Pancreas (tissue), 10 donors: ENCODE results near the gene SRRT. TPM values are rescaled to one million over a fixed set of nuclear protein-coding genes. Genes with fewer than 3 reads are reported as not detected.

Experiments used
- ATAC-seq, 4 donors: fragments of 200-7000 bp; cut with Tn5 transposase; one replicate each; pipeline versions ENCODE4 v1.8.0 to v1.9.1; 2020; ENCODE audit warnings: mild to moderate bottlenecking in 4 of 4, moderate library complexity in 4 of 4
- DNase-seq, 6 donors: peaks; one replicate each; pipeline ENCODE4 v3.0.0-alpha.2; 2020
- FAIRE-seq: peaks from 2 replicates; lab custom pipeline; 2012; peaks lifted over from hg19 to GRCh38; lab: Jason Lieb, UNC
- H3K27ac ChIP-seq, 4 donors: fragments of 200-600 bp; sonication (generic); 1 replicate in 3 of 4; 2 replicates in 1 of 4; pipeline versions ENCODE4 v1.5.0 to v1.8.0; 2020
- H3K27me3 ChIP-seq, 4 donors: fragments of 200-600 bp; one replicate each; pipeline ENCODE4 v1.8.0; 2021
- H3K36me3 ChIP-seq, 3 donors: fragments of 200-600 bp; sonication (generic) in 1 of 3; one replicate each; pipeline versions ENCODE4 v1.5.0 to v1.8.0; 2020 to 2021
- H3K4me1 ChIP-seq, 3 donors: fragments of 200-600 bp; one replicate each; pipeline ENCODE4 v1.8.0; 2021
- H3K4me3 ChIP-seq, 4 donors: fragments of 200-600 bp; sonication (generic) in 2 of 4; one replicate each; pipeline versions ENCODE4 v1.5.0 to v1.8.0; 2020 to 2021
- H3K9me3 ChIP-seq, 4 donors: fragments of 200-600 bp; one replicate each; pipeline ENCODE4 v1.8.0; 2021
- CTCF ChIP-seq, 4 donors: fragments of 200-600 bp; sonication (generic) in 3 of 4; IDR thresholded peaks; one replicate each; pipeline versions ENCODE4 v1.5.0 to v1.8.0; 2021; ENCODE audit warnings: antibody characterized with exemption in 4 of 4
- WGBS, 2 donors: extraction: QIAGEN DNeasy Blood & Tissue Kit; methylation state at CpG; one replicate each; pipeline ENCODE4 v1.1.7; 2013; 5-methylcytosine and 5-hydroxymethylcytosine counted together
- intact Hi-C, 3 donors: fragments of 100-400 bp; cut with DNase I; formaldehyde crosslinking; loops; one replicate each; pipeline versions ENCODE4 v1.11.1 to v1.14.2; 2022
- polyA plus RNA-seq, 2 donors: library from polyadenylated mRNA; stranded (reverse); fragments of 200-250 nt; gene quantifications; one replicate each; pipeline ENCODE4 v1.2.3, GENCODE V29; 2013
- total RNA-seq, 6 donors: library from RNA; stranded (reverse); fragmentation: NEBNext Ultra II Directional in 4 of 6; extraction: Animal tissue kit (Norgen Biotek cat#: 25700) in 4 of 6; gene quantifications; one replicate each; pipeline versions ENCODE4 v1.2.1 to v1.2.4, GENCODE V29; 2021 to 2023
- donor health status: healthy with polysubstance abuse.
- donor health status: DM: no; HTN: no; CAD: no; lungs with moderate emphysema.
- donor health status: DM: no; HTN: no; CAD: no.
- donor health status: control.
- donor health status: control.
- donor health status: Bipolar disorder and iron deficiency.
- donor health status: DM: yes; HTN: yes; CAD: no.
- donor health status: DM: no; HTN: no; CAD: no.
- donor health status: DM: no; HTN: no; CAD: no.
- donor health status: DM: yes; HTN: yes; CAD: no.

The SRRT gene
- total and polyA plus RNA-seq, 8 donors, result 39.2 to 179 (median 60.3) TPM

- peak in 1 of 6 donors; percentile 42 for DNase-seq
- H3K27ac ChIP-seq, result no peak overlapping the region
- H3K27me3 ChIP-seq, result no peaks in the 10 kb centered on the region
- TF ChIP-seq CTCF (IDR thresholded peaks at IDR 0.05), result no peak
- no peak overlapping the region for H3K4me3 ChIP-seq
- H3K9me3 ChIP-seq, result no peaks in the 10 kb centered on the region
- no peak for ATAC-seq
- 85 to 90% methylated on average over 43 to 44 of the region's 44 CpGs for WGBS, 2 donors
- FAIRE-seq, result no peak
- peaks cover 0 to 1% (median 0%) of the 10 kb centered on the region in 3 donors for H3K36me3 ChIP-seq
- peaks cover 5 to 19% (median 10%) of the 10 kb centered on the region in 3 donors for H3K4me1 ChIP-seq
- intact Hi-C loops, result loop anchor here in 2 of 3 donors (5.0 to 10.0 kb wide), 2 partner anchors 170 to 172 kb away; no protein-coding TSS in a partner anchor
These were observed 17.7 kb downstream of the SRRT start for GRCh38 chr7:100892364-100893317.

- no peak for TF ChIP-seq CTCF (IDR thresholded peaks at IDR 0.05)
- WGBS, 2 donors, result 85 to 92% methylated on average over 31 to 32 of the region's 32 CpGs
- ATAC-seq (no peak), FAIRE-seq (no peak), DNase-seq (peak in 2 of 6 donors; percentile 49 to 81)
- H3K27ac ChIP-seq, result no peak overlapping the region
- H3K4me1 ChIP-seq, result peaks cover 5 to 13% (median 7%) of the 10 kb centered on the region in 3 donors
- no peaks in the 10 kb centered on the region for H3K9me3 ChIP-seq
- H3K36me3 ChIP-seq, result no peaks in the 10 kb centered on the region
- no peak overlapping the region for H3K4me3 ChIP-seq
- no peaks in the 10 kb centered on the region for H3K27me3 ChIP-seq
- intact Hi-C loops, result loop anchor here in 2 of 3 donors (5.0 to 10.0 kb wide), 2 partner anchors 169 to 171 kb away; no protein-coding TSS in a partner anchor
These were observed 18.5 kb downstream of the SRRT start for GRCh38 chr7:100893318-100893895.

- Histone ChIP-seq H3K4me1 (peaks cover 0 to 13% (median 5%) of the 10 kb centered on the region in 3 donors), H3K27me3 (no peaks in the 10 kb centered on the region), H3K27ac (no peak overlapping the region), H3K9me3 (no peaks in the 10 kb centered on the region), H3K36me3 (no peaks in the 10 kb centered on the region), H3K4me3 (peak overlapping the region in 2 of 4 donors; percentile 60 to 67)
- intact Hi-C loops, result loop anchor here in 2 of 3 donors (5.0 to 10.0 kb wide), 2 partner anchors 168 to 171 kb away; no protein-coding TSS in a partner anchor
- TF ChIP-seq CTCF (IDR thresholded peaks at IDR 0.05), result no peak
- DNase-seq, result peak in 2 of 6 donors; percentile 44 to 70
- ATAC-seq, result no peak
- WGBS, 2 donors, result 46 to 54% methylated on average over 35 to 40 of the region's 40 CpGs
- no peak for FAIRE-seq
These were observed 19.2 kb downstream of the SRRT start for GRCh38 chr7:100893910-100894721.

- Histone ChIP-seq H3K36me3 (no peaks in the 10 kb centered on the region), H3K9me3 (no peaks in the 10 kb centered on the region), H3K27ac (peak overlapping the region in 1 of 4 donors; percentile 72), H3K4me1 (peaks cover 0 to 13% (median 5%) of the 10 kb centered on the region in 3 donors), H3K4me3 (peak overlapping the region; percentile 17 to 67 (median 42)), H3K27me3 (no peaks in the 10 kb centered on the region)
- FAIRE-seq, result no peak
- peak; percentile 26 to 40 (median 36) for ATAC-seq
- intact Hi-C loops, result loop anchor here in 2 of 3 donors (5.0 to 10.0 kb wide), 2 partner anchors 167 to 170 kb away; no protein-coding TSS in a partner anchor
- WGBS, 2 donors, result 1% methylated on average over 51 to 83 of the region's 83 CpGs
- peak; percentile 33 to 88 (median 70) for DNase-seq
- TF ChIP-seq CTCF (IDR thresholded peaks at IDR 0.05), result peak; percentile 41 to 81 (median 74)
These were observed 20.2 kb downstream of the SRRT start for GRCh38 chr7:100894860-100895700.
